ENCODE data around the gene MPHOSPH9. TPM values are rescaled to one million over a fixed set of nuclear protein-coding genes. Genes with fewer than 3 reads are reported as not detected.
A peak's percentile ranks its signal among the peaks of the same experiment; 100 is the strongest.

MPHOSPH9 gene
- total and polyA plus RNA-seq, 4 donors: 4.9 to 51.0 (median 32.7) TPM

DNA sequence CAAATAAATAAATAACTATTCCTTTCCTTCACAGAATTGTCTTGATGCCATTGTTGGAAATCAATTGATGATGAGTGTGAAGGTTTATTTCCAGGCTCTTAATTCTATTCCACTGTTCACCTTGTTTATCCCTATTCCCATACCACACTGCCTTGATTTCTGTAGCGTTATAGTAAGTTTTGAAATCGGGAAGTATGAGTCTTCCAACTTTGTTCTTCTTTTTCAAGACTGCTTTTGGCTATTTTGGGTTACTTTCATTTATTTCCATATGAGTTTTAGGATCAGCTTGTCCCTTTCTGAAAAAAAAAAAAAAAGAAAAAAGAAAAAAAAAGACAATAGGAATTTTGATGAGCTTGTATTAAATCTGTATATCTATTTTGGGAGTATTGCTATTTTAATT is 48.0 kb upstream of the MPHOSPH9 start (continued):
- no peak for TF ChIP-seq GABPA (IDR thresholded peaks at IDR 0.05 in 1 of 2, conservative IDR thresholded peaks at IDR 0.05 in 1 of 2)
- TF ChIP-seq ZBTB33 (IDR thresholded peaks at IDR 0.05): no peak
- no peak for TF ChIP-seq RAD21 (IDR thresholded peaks at IDR 0.05)
- no peak for TF ChIP-seq HNF4G (IDR thresholded peaks at IDR 0.05)
- no peak for TF ChIP-seq RXRA (IDR thresholded peaks at IDR 0.05)
- TF ChIP-seq HNF4A (conservative IDR thresholded peaks at IDR 0.05): no peak
- no peak for TF ChIP-seq MAX (IDR thresholded peaks at IDR 0.05)
- TF ChIP-seq EGR1 (IDR thresholded peaks at IDR 0.05; ENCODE audit: low read depth in 2 of 2): no peak
- no peak for TF ChIP-seq JUND (IDR thresholded peaks at IDR 0.05)
- no peak for TF ChIP-seq SP1 (IDR thresholded peaks at IDR 0.05)

DNA sequence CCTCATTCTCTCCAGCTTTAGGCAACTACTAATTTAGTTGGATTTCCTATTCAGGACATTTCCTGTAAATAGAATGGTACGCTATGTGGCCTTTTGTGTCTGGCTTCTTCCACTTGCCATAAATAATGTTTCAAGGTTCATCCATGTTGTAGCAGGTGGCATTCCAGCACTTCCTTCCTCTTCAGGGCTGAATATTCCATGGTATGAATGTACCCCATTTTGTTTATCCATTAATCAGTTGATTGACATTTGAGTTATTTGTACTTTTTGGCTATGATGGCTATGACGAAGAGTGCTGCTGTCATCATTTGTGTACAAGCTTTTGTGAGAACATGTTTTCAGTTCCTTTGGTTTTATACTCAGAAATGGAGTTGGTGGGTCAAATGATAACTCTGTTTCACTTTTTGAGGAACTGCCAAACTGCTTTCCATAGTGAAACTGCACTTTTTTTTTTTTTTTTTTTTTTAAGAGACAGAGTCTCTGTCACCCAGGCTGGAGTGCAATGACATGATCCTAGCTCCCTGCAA is 45.2 kb upstream of the MPHOSPH9 start:
- 73% methylated on average over 2 of the region's 2 CpGs for WGBS
- H3K9me3 ChIP-seq (ENCODE audit: control insufficient read depth in 4 of 4, low read length in 3 of 4): no peaks in the 10 kb centered on the region
- no peaks in the 10 kb centered on the region for H3K27me3 ChIP-seq (ENCODE audit: control insufficient read depth in 4 of 4, insufficient read depth in 4 of 4, low read length in 3 of 4)
- H3K27ac ChIP-seq (ENCODE audit: low read depth in 1 of 2, low read length in 2 of 2): no peak overlapping the region
- no peaks in the 10 kb centered on the region for H3K4me1 ChIP-seq (ENCODE audit: control insufficient read depth in 4 of 4, insufficient read depth in 4 of 4, low read length in 3 of 4)
- no peaks in the 10 kb centered on the region for H3K36me3 ChIP-seq (ENCODE audit: control insufficient read depth in 4 of 4, insufficient read depth in 3 of 4, low read depth in 1 of 4, low read length in 3 of 4)
- DNase-seq (ENCODE audit: low spot score): no peak
- TF ChIP-seq YY1 (IDR thresholded peaks at IDR 0.05) (peak; percentile 23), RXRA (IDR thresholded peaks at IDR 0.05) (no peak)
- no peak overlapping the region for H3K9ac ChIP-seq (ENCODE audit: low read depth in 1 of 2, low read length in 2 of 2)
- no peak overlapping the region for H3K4me3 ChIP-seq (ENCODE audit: low read depth in 1 of 3, low read length in 3 of 3)

- Histone ChIP-seq H3K9me3 (ENCODE audit: control insufficient read depth in 4 of 4, low read length in 3 of 4) (no peaks in the 10 kb centered on the region), H3K4me3 (ENCODE audit: low read depth in 1 of 3, low read length in 3 of 3) (no peak overlapping the region), H3K27ac (ENCODE audit: low read depth in 1 of 2, low read length in 2 of 2) (no peak overlapping the region), H3K27me3 (ENCODE audit: control insufficient read depth in 4 of 4, insufficient read depth in 4 of 4, low read length in 3 of 4) (no peaks in the 10 kb centered on the region), H3K9ac (ENCODE audit: low read depth in 1 of 2, low read length in 2 of 2) (no peak overlapping the region), H3K4me1 (ENCODE audit: control insufficient read depth in 4 of 4, insufficient read depth in 4 of 4, low read length in 3 of 4) (peaks cover 7 to 26% (median 12%) of the 10 kb centered on the region in 4 donors), H3K36me3 (ENCODE audit: control insufficient read depth in 4 of 4, insufficient read depth in 3 of 4, low read depth in 1 of 4, low read length in 3 of 4) (no peaks in the 10 kb centered on the region)
- TF ChIP-seq JUND (IDR thresholded peaks at IDR 0.05) (no peak), TAF1 (conservative IDR thresholded peaks at IDR 0.05) (no peak), HNF4G (IDR thresholded peaks at IDR 0.05) (no peak), HNF4A (conservative IDR thresholded peaks at IDR 0.05) (no peak), EGR1 (IDR thresholded peaks at IDR 0.05; ENCODE audit: low read depth in 2 of 2) (no peak), NR2F2 (IDR thresholded peaks at IDR 0.05) (no peak), YY1 (IDR thresholded peaks at IDR 0.05) (no peak), ZBTB33 (IDR thresholded peaks at IDR 0.05) (no peak), FOXA2 (IDR thresholded peaks at IDR 0.05) (no peak), RAD21 (IDR thresholded peaks at IDR 0.05) (no peak)
- 89% methylated on average over 15 of the region's 15 CpGs for WGBS
- no peak for DNase-seq (ENCODE audit: low spot score)
Measured at GRCh38 chr12:123273166-123273565, 40.2 kb upstream of the MPHOSPH9 start.

All from liver (tissue), 9 donors.